ENCODE results near the gene ACKR2.

Gene ACKR2

GRCh38 chr3:42823351-42823750, 14.1 kb downstream of the ACKR2 start:
- Histone ChIP-seq H3K9me2 (replicated peaks; ENCODE audit: low read depth, low read length) (no peaks in the 10 kb centered on the region), H3K9ac (ENCODE audit: low read depth, low read length, poor library complexity, severe bottlenecking) (no peak overlapping the region), H3K4me1 (ENCODE audit: insufficient read depth, low read length, poor library complexity, severe bottlenecking) (no peaks in the 10 kb centered on the region), H4K20me1 (ENCODE audit: insufficient read depth, low read length, poor library complexity, severe bottlenecking) (no peaks in the 10 kb centered on the region), H3K9me3 (ENCODE audit: insufficient read depth, low read depth, low read length) (no peaks in the 10 kb centered on the region), H3K4me2 (ENCODE audit: low read depth, low read length, poor library complexity, severe bottlenecking) (no peak overlapping the region), H3K4me3 (ENCODE audit: low read length, poor library complexity, severe bottlenecking) (no peak overlapping the region), H3F3A (ENCODE audit: low read depth) (no peaks in the 10 kb centered on the region), H2AFZ (ENCODE audit: low read length) (peak overlapping the region; percentile 8; the same call in 1 of the 2 replicates), H3K27me3 (ENCODE audit: insufficient read depth, low read length, poor library complexity, severe bottlenecking) (no peaks in the 10 kb centered on the region), H3K79me2 (ENCODE audit: insufficient read depth, low read length) (no peaks in the 10 kb centered on the region), H3K36me3 (ENCODE audit: insufficient read depth, low read length) (no peaks in the 10 kb centered on the region)
- TF ChIP-seq CTCF (conservative IDR thresholded peaks at IDR 0.05; ENCODE audit: low read length) (no peak), EZH2phosphoT487 (IDR thresholded peaks at IDR 0.05; ENCODE audit: borderline replicate concordance) (no peak)

- Histone ChIP-seq H3K9me2 (replicated peaks; ENCODE audit: low read depth, low read length) (no peaks in the 10 kb centered on the region), H3K9ac (ENCODE audit: low read depth, low read length, poor library complexity, severe bottlenecking) (no peak overlapping the region), H3F3A (ENCODE audit: low read depth) (no peaks in the 10 kb centered on the region), H3K36me3 (ENCODE audit: insufficient read depth, low read length) (no peaks in the 10 kb centered on the region), H4K20me1 (ENCODE audit: insufficient read depth, low read length, poor library complexity, severe bottlenecking) (no peaks in the 10 kb centered on the region), H3K4me1 (ENCODE audit: insufficient read depth, low read length, poor library complexity, severe bottlenecking) (peaks cover 3% of the 10 kb centered on the region), H3K9me3 (ENCODE audit: insufficient read depth, low read depth, low read length) (no peaks in the 10 kb centered on the region), H3K79me2 (ENCODE audit: insufficient read depth, low read length) (no peaks in the 10 kb centered on the region), H3K27me3 (ENCODE audit: insufficient read depth, low read length, poor library complexity, severe bottlenecking) (no peaks in the 10 kb centered on the region), H2AFZ (ENCODE audit: low read length) (no peak overlapping the region), H3K4me3 (ENCODE audit: low read length, poor library complexity, severe bottlenecking) (no peak overlapping the region), H3K4me2 (ENCODE audit: low read depth, low read length, poor library complexity, severe bottlenecking) (no peak overlapping the region)
- TF ChIP-seq CTCF (conservative IDR thresholded peaks at IDR 0.05; ENCODE audit: low read length) (no peak), EZH2phosphoT487 (IDR thresholded peaks at IDR 0.05; ENCODE audit: borderline replicate concordance) (no peak)
Observed at GRCh38 chr3:42826141-42826540, 16.9 kb downstream of the ACKR2 start.

- Histone ChIP-seq H3K79me2 (ENCODE audit: insufficient read depth, low read length) (no peaks in the 10 kb centered on the region), H3K9me3 (ENCODE audit: insufficient read depth, low read depth, low read length) (no peaks in the 10 kb centered on the region), H3K9me2 (replicated peaks; ENCODE audit: low read depth, low read length) (no peaks in the 10 kb centered on the region), H3F3A (ENCODE audit: low read depth) (no peaks in the 10 kb centered on the region), H2AFZ (ENCODE audit: low read length) (no peak overlapping the region), H3K4me2 (ENCODE audit: low read depth, low read length, poor library complexity, severe bottlenecking) (no peak overlapping the region), H3K27me3 (ENCODE audit: insufficient read depth, low read length, poor library complexity, severe bottlenecking) (no peaks in the 10 kb centered on the region), H3K36me3 (ENCODE audit: insufficient read depth, low read length) (no peaks in the 10 kb centered on the region), H3K9ac (ENCODE audit: low read depth, low read length, poor library complexity, severe bottlenecking) (no peak overlapping the region), H4K20me1 (ENCODE audit: insufficient read depth, low read length, poor library complexity, severe bottlenecking) (no peaks in the 10 kb centered on the region), H3K4me1 (ENCODE audit: insufficient read depth, low read length, poor library complexity, severe bottlenecking) (peaks cover 7% of the 10 kb centered on the region), H3K4me3 (ENCODE audit: low read length, poor library complexity, severe bottlenecking) (no peak overlapping the region)
- TF ChIP-seq CTCF (conservative IDR thresholded peaks at IDR 0.05; ENCODE audit: low read length) (no peak), EZH2phosphoT487 (IDR thresholded peaks at IDR 0.05; ENCODE audit: borderline replicate concordance) (no peak)
Observed at GRCh38 chr3:42827023-42827422, 17.8 kb downstream of the ACKR2 start.
